Measurements from ENCODE around the gene AMFR. TPM values are rescaled to one million over a fixed set of nuclear protein-coding genes. Genes with fewer than 3 reads are reported as not detected.

The AMFR gene
- total and polyA plus RNA-seq, 10 of the 15 experiments (the other 5 are each of a cell fraction or from before 2014, with no cell fraction given), result 8.2 to 67.6 (median 28.1) TPM

DNA sequence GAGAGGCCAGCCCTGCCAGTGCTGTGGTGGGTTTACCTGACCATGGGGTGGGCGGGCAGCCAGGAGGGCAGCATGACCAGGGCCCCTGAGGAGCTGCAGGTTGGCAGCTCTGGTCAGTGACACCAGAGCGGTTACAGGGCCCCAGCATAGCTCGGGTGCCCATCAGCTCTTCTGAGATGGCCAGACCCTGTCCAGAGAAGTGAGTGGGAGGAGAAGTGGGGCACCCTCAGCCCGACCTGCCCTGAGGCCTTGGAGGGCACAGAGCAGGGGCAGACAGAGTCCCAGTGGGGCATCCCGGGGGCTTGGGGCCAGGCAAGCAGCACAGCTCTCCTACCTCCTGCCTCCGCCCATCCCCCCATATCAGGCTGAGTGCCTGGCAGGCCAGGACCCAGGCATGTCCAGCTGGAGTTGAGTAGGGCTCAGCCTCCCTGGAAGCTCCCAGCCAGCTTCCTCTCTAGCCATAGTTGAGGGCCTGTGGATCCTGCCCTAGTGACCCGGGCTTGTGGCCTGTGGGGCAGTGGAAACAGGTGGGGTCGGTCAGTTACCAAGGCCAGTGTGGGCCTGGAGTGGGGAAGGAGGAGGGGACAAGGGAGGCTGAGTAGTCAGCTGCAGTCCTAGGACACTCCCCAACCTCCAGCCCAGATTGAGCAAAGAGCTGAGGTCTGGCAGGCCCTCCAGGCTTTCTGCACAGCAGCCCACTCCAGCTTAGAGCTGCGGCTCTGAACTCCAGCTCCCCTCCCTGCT is 83.5 kb downstream of the AMFR start:
- ChIA-PET POLR2A (no interaction called here), SMC1A (ENCODE audit: uncharacterized antibody, unreplicated experiment) (no interaction called here), CTCF (interaction anchor here (1.7 kb wide), 1 partner anchor 14 kb away, joined by 5 read pairs; no protein-coding TSS in a partner anchor), RAD21 (ENCODE audit: unreplicated experiment) (no interaction called here)
- 16% methylated on average over 9 of the region's 9 CpGs for WGBS (ENCODE audit: insufficient coverage, insufficient replicate concordance, low lambda C conversion rate, missing lambda C conversion rate)
- TF ChIP-seq, protein P1, sequence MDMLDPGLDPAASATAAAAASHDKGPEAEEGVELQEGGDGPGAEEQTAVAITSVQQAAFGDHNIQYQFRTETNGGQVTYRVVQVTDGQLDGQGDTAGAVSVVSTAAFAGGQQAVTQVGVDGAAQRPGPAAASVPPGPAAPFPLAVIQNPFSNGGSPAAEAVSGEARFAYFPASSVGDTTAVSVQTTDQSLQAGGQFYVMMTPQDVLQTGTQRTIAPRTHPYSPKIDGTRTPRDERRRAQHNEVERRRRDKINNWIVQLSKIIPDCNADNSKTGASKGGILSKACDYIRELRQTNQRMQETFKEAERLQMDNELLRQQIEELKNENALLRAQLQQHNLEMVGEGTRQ (IDR thresholded peaks at IDR 0.05; ENCODE audit: borderline replicate concordance, low read depth, low read length), result no peak
- TF ChIP-seq CHD2 (IDR thresholded peaks at IDR 0.05; ENCODE audit: borderline replicate concordance, low read depth, low read length) (no peak), ZNF622 (IDR thresholded peaks at IDR 0.05) (no peak), NBN (IDR thresholded peaks at IDR 0.05) (no peak), SMAD5 (IDR thresholded peaks at IDR 0.05; ENCODE audit: low read depth) (no peak), PAX5 (IDR thresholded peaks at IDR 0.05; ENCODE audit: borderline replicate concordance, low read depth, low read length) (no peak), POU2F2 (IDR thresholded peaks at IDR 0.05; ENCODE audit: borderline replicate concordance, low read depth, low read length) (no peak), SMAD1 (IDR thresholded peaks at IDR 0.05; ENCODE audit: low read depth, partially characterized antibody) (no peak), ASH2L (IDR thresholded peaks at IDR 0.05; ENCODE audit: borderline replicate concordance, low read depth) (no peak), SREBF2 (IDR thresholded peaks at IDR 0.05; ENCODE audit: low read length) (no peak), TARDBP (IDR thresholded peaks at IDR 0.05; ENCODE audit: borderline replicate concordance) (no peak), CBX5 (IDR thresholded peaks at IDR 0.05; ENCODE audit: low read depth) (no peak), HDGF (IDR thresholded peaks at IDR 0.05) (no peak), POLR2A (IDR thresholded peaks at IDR 0.05; ENCODE audit: low read depth, low read length) (no peak), ZNF24 (IDR thresholded peaks at IDR 0.05) (no peak), SIN3A (IDR thresholded peaks at IDR 0.05; ENCODE audit: low read depth, low read length) (no peak), NFXL1 (IDR thresholded peaks at IDR 0.05; ENCODE audit: borderline replicate concordance) (no peak), ZZZ3 (IDR thresholded peaks at IDR 0.05; ENCODE audit: control insufficient read depth, insufficient read length, low read depth) (no peak)
- TF ChIP-seq, protein P2, sequence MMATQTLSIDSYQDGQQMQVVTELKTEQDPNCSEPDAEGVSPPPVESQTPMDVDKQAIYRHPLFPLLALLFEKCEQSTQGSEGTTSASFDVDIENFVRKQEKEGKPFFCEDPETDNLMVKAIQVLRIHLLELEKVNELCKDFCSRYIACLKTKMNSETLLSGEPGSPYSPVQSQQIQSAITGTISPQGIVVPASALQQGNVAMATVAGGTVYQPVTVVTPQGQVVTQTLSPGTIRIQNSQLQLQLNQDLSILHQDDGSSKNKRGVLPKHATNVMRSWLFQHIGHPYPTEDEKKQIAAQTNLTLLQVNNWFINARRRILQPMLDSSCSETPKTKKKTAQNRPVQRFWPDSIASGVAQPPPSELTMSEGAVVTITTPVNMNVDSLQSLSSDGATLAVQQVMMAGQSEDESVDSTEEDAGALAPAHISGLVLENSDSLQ (IDR thresholded peaks at IDR 0.05), result no peak
- TF ChIP-seq, protein P3, sequence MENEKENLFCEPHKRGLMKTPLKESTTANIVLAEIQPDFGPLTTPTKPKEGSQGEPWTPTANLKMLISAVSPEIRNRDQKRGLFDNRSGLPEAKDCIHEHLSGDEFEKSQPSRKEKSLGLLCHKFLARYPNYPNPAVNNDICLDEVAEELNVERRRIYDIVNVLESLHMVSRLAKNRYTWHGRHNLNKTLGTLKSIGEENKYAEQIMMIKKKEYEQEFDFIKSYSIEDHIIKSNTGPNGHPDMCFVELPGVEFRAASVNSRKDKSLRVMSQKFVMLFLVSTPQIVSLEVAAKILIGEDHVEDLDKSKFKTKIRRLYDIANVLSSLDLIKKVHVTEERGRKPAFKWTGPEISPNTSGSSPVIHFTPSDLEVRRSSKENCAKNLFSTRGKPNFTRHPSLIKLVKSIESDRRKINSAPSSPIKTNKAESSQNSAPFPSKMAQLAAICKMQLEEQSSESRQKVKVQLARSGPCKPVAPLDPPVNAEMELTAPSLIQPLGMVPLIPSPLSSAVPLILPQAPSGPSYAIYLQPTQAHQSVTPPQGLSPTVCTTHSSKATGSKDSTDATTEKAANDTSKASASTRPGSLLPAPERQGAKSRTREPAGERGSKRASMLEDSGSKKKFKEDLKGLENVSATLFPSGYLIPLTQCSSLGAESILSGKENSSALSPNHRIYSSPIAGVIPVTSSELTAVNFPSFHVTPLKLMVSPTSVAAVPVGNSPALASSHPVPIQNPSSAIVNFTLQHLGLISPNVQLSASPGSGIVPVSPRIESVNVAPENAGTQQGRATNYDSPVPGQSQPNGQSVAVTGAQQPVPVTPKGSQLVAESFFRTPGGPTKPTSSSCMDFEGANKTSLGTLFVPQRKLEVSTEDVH (IDR thresholded peaks at IDR 0.05; ENCODE audit: low read depth, partially characterized antibody), result no peak
- no TSS peak for BruUV-seq (replicated peaks)
- ATAC-seq (no peak), DNase-seq (ENCODE audit: low read depth, low spot score) (no peak), FAIRE-seq (no peak)
- in situ Hi-C loops (cut with MboI) (no loop called here), intact Hi-C loops (cut with micrococcal nuclease; ENCODE audit: unreplicated experiment) (no loop called here)
- H3K27me3 ChIP-seq (replicated peaks in 1 of 2; ENCODE audit: control insufficient read depth in 2 of 2, insufficient read depth in 2 of 2, low read length in 1 of 2), result no peaks in the 10 kb centered on the region; a peak in 1 of 4 replicates
- H3K27ac ChIP-seq (ENCODE audit: control insufficient read depth, insufficient read depth), result no peak overlapping the region
- H3K36me3 ChIP-seq (ENCODE audit: control insufficient read depth in 2 of 2, insufficient read depth in 2 of 2, low read length in 1 of 2), result no peaks in the 10 kb centered on the region
- H3K4me2 ChIP-seq (ENCODE audit: control insufficient read depth, insufficient read depth), result no peak overlapping the region
- H3K79me2 ChIP-seq (ENCODE audit: control insufficient read depth, insufficient read depth, low read length), result no peaks in the 10 kb centered on the region
- no peak overlapping the region for H3K4me3 ChIP-seq
- no peaks in the 10 kb centered on the region for H3K4me1 ChIP-seq (ENCODE audit: control insufficient read depth, insufficient read depth, low read length)
- H2AFZ ChIP-seq (ENCODE audit: control insufficient read depth, low read depth, low read length), result no peak overlapping the region
- no peaks in the 10 kb centered on the region for H3K9me3 ChIP-seq (replicated peaks; ENCODE audit: control insufficient read depth, insufficient read depth, low read length)
- H4K20me1 ChIP-seq (ENCODE audit: control insufficient read depth, insufficient read depth), result no peaks in the 10 kb centered on the region; the same call in 1 of the 2 replicates
- H3K9ac ChIP-seq (ENCODE audit: control insufficient read depth, insufficient read depth, low read length), result no peak overlapping the region

Data from GM12878 (cell line).